GM23338 (cell line): ENCODE measurements around the gene CYSRT1. TPM values are rescaled to one million over a fixed set of nuclear protein-coding genes. Genes with fewer than 3 reads are reported as not detected.

ENCODE experiments used
- ATAC-seq: fragments of 200-7000 bp; cut with Tn5 transposase; 3 replicates; pipeline ENCODE4 v1.9.1; 2020
- DNase-seq: peaks from one replicate; pipeline ENCODE4 v3.0.0-alpha.2; 2015; ENCODE audit warnings: low spot score
- H2AFZ ChIP-seq: fragments of 200-600 bp; sonication (generic); 2 replicates; pipeline ENCODE4 v1.8.0; 2016; ENCODE audit warnings: antibody characterized with exemption, mild to moderate bottlenecking, moderate library complexity
- H3F3A ChIP-seq: fragments of 200-600 bp; sonication (generic); replicated peaks from 2 replicates; pipeline ENCODE4 v1.8.0; 2017; ENCODE audit warnings: antibody characterized with exemption, mixed run types, low read depth
- H3K27ac ChIP-seq: fragments of 200-600 bp; sonication (generic); 2 replicates; pipeline ENCODE4 v1.6.1; 2016; ENCODE audit warnings: low read depth
- H3K27me3 ChIP-seq: fragments of 200-600 bp; sonication (generic); 2 replicates; pipeline ENCODE4 v1.8.0; 2016; ENCODE audit warnings: mild to moderate bottlenecking, mixed run types, moderate library complexity; ENCODE audit not compliant: insufficient read depth
- H3K36me3 ChIP-seq: fragments of 200-600 bp; sonication (generic); 2 replicates; pipeline ENCODE4 v1.8.0; 2016; ENCODE audit warnings: mild to moderate bottlenecking; ENCODE audit not compliant: insufficient read depth
- H3K4me1 ChIP-seq: fragments of 200-600 bp; sonication (generic); 2 replicates; pipeline ENCODE4 v1.8.0; 2016; ENCODE audit warnings: mild to moderate bottlenecking, moderate library complexity; ENCODE audit not compliant: insufficient read depth
- H3K4me2 ChIP-seq: fragments of 200-600 bp; sonication (generic); 2 replicates; pipeline ENCODE4 v1.7.1; 2017; ENCODE audit warnings: mixed run types
- H3K4me3 ChIP-seq: fragments of 200-600 bp; sonication (generic); 2 replicates; pipeline ENCODE4 v1.6.1; 2016; ENCODE audit warnings: mixed run types
- H3K79me2 ChIP-seq: fragments of 200-600 bp; sonication (generic); replicated peaks from 2 replicates; pipeline ENCODE4 v1.8.0; 2017; ENCODE audit warnings: mild to moderate bottlenecking; ENCODE audit not compliant: insufficient read depth
- H3K9me2 ChIP-seq: fragments of 200-600 bp; sonication (generic); 2 replicates; pipeline ENCODE4 v1.8.0; 2017; ENCODE audit not compliant: insufficient read depth
- H4K20me1 ChIP-seq: fragments of 200-600 bp; sonication (generic); replicated peaks from 2 replicates; pipeline ENCODE4 v1.8.0; 2017; ENCODE audit warnings: mild to moderate bottlenecking; ENCODE audit not compliant: insufficient read depth
- H3K27ac Mint-ChIP-seq: 2 replicates; pipeline ENCODE4 v1.8.0; 2020; ENCODE audit warnings: inconsistent platforms, mild to moderate bottlenecking, moderate library complexity, mixed read lengths
- H3K27me3 Mint-ChIP-seq: 3 replicates; pipeline ENCODE4 v1.8.0; 2022; ENCODE audit warnings: low read depth, mild to moderate bottlenecking, moderate library complexity, mixed read lengths, inconsistent platforms; ENCODE audit not compliant: insufficient read depth, poor library complexity
- H3K36me3 Mint-ChIP-seq: 3 replicates; pipeline ENCODE4 v1.8.0; 2021; ENCODE audit warnings: low read depth, mild to moderate bottlenecking, inconsistent platforms, moderate library complexity, mixed read lengths
- H3K4me1 Mint-ChIP-seq: 3 replicates; pipeline ENCODE4 v1.8.0; 2020; ENCODE audit warnings: mild to moderate bottlenecking, inconsistent platforms, mixed read lengths
- H3K4me3 Mint-ChIP-seq: 3 replicates; pipeline ENCODE4 v1.8.0; 2021; ENCODE audit warnings: moderate library complexity, mild to moderate bottlenecking, inconsistent platforms, mixed read lengths
- H3K9me3 Mint-ChIP-seq: 3 replicates; pipeline ENCODE4 v1.8.0; 2020; ENCODE audit warnings: moderate library complexity, mild to moderate bottlenecking, inconsistent platforms, mixed read lengths
- CREB1 ChIP-seq: fragments of 250-450 bp; sonication (Bioruptor Pico); IDR thresholded peaks from 2 replicates; pipeline ENCODE4 v1.5.0; 2020; ENCODE audit warnings: low read depth, mild to moderate bottlenecking, moderate library complexity
- POLR2AphosphoS5 ChIP-seq: IDR thresholded peaks from 2 replicates; pipeline ENCODE4 v1.6.1; 2016; ENCODE audit warnings: antibody characterized with exemption, low read depth
- STAT1 ChIP-seq: IDR thresholded peaks from one replicate; pipeline ENCODE4 v1.6.1; 2016; ENCODE audit warnings: antibody characterized with exemption; ENCODE audit not compliant: unreplicated experiment
- ZNF331 ChIP-seq: fragments of 250-450 bp; sonication (Bioruptor Pico); IDR thresholded peaks from 2 replicates; pipeline ENCODE4 v1.5.0; 2020; ENCODE audit warnings: low read depth, mild to moderate bottlenecking, moderate library complexity
- ZNF462 ChIP-seq: fragments of 250-450 bp; sonication (Bioruptor Pico); IDR thresholded peaks from 2 replicates; pipeline ENCODE4 v1.5.0; 2020; ENCODE audit warnings: mild to moderate bottlenecking, moderate library complexity
- polyA plus RNA-seq: library from polyadenylated mRNA; unstranded; fragments of >200 nt; fragmentation: Nextera tagmentation; extraction: Ambion mirVana; gene quantifications from 2 replicates; pipeline ENCODE4 v1.2.1, GENCODE V29; 2016
- total RNA-seq: library from RNA; depleted of rRNA; stranded (reverse); fragments of >200 nt; shearing (Covaris generic); gene quantifications from 2 replicates; pipeline ENCODE4 v1.2.3, GENCODE V29; 2014

Gene CYSRT1
- total and polyA plus RNA-seq, 2 experiments from 2014 or later = 2.0 to 3.2 TPM

GRCh38 chr9:137253717-137254623 lies 29.0 kb downstream of the CYSRT1 start (continued):
- no peak for TF ChIP-seq ZNF462 (CRISPR knock-in tag)

GRCh38 chr9:137254624-137255447 lies 29.9 kb downstream of the CYSRT1 start, which contains the start of gene NELFB:
Gene NELFB, plus strand, starts transcription at chr9:137255327.
- H3K27me3 ChIP-seq = peaks cover 4% of the 10 kb centered on the region; the same call in 1 of the 2 replicates
- H3K9me2 ChIP-seq = no peaks in the 10 kb centered on the region
- H3K4me2 ChIP-seq = peak within 1 kb of the TSS; percentile 98
- peaks cover 13% of the 10 kb centered on the region; the same call in 1 of the 2 replicates for H3K4me1 ChIP-seq
- H2AFZ ChIP-seq = peak within 1 kb of the TSS; percentile 94
- peak; percentile 37; the same call in 1 of the 2 replicates for TF ChIP-seq CREB1 (CRISPR knock-in tag)
- TF ChIP-seq ZNF331 (CRISPR knock-in tag) = no peak
- peak; percentile 95 for TF ChIP-seq POLR2AphosphoS5
- no peak for TF ChIP-seq STAT1
- no peaks in the 10 kb centered on the region; the same call in 1 of the 2 replicates for H4K20me1 ChIP-seq
- Mint-ChIP-seq H3K9me3 (no peaks in the 10 kb centered on the region), H3K36me3 (peaks cover 19% of the 10 kb centered on the region; the same call in 2 of the 3 replicates), H3K27ac (peak within 1 kb of the TSS; percentile 28; the same call in 1 of the 2 replicates), H3K4me3 (peak within 1 kb of the TSS; percentile 89), H3K4me1 (peaks cover 11% of the 10 kb centered on the region), H3K27me3 (peaks cover 21% of the 10 kb centered on the region)
- no peak within 1 kb of the TSS for H3K27ac ChIP-seq
- H3K36me3 ChIP-seq = peaks cover 9% of the 10 kb centered on the region
- H3K4me3 ChIP-seq = peak within 1 kb of the TSS; percentile 96
- peaks cover 12% of the 10 kb centered on the region for H3F3A ChIP-seq
- H3K79me2 ChIP-seq = peaks cover 24% of the 10 kb centered on the region
- peak; percentile 65 for ATAC-seq
- peak; percentile 88 for DNase-seq
